Smooth muscle cell (in vitro differentiated cells): Measurements from ENCODE around the gene POLR1C. TPM values are rescaled to one million over a fixed set of nuclear protein-coding genes. Genes with fewer than 3 reads are reported as not detected.

Experiments used
- DNase-seq: peaks from one replicate; lab custom pipeline; 2025; ENCODE audit not compliant: unreplicated experiment; lab: John Stamatoyannopoulos, UW
- H2AFZ ChIP-seq: fragments of 200-600 bp; sonication (generic); 2 replicates; pipeline ENCODE4 v1.6.0; 2016; ENCODE audit warnings: antibody characterized with exemption, low read depth, mild to moderate bottlenecking
- H3F3A ChIP-seq: fragments of 200-600 bp; sonication (generic); 2 replicates; pipeline ENCODE4 v1.6.0; 2017; ENCODE audit warnings: antibody characterized with exemption, low read depth
- H3K27ac ChIP-seq: fragments of 200-600 bp; sonication (generic); 2 replicates; pipeline ENCODE4 v1.5.1; 2016; ENCODE audit warnings: low read depth, mild to moderate bottlenecking
- H3K27me3 ChIP-seq: fragments of 200-600 bp; sonication (generic); 2 replicates; pipeline ENCODE4 v1.6.1; 2016; ENCODE audit warnings: low read depth, mild to moderate bottlenecking
- H3K36me3 ChIP-seq: fragments of 200-600 bp; sonication (generic); 2 replicates; pipeline ENCODE4 v1.5.1; 2016; ENCODE audit warnings: low read depth
- H3K4me1 ChIP-seq: fragments of 200-600 bp; sonication (generic); 2 replicates; pipeline ENCODE4 v1.5.1; 2016; ENCODE audit warnings: low read depth
- H3K4me2 ChIP-seq: fragments of 200-600 bp; sonication (generic); 2 replicates; pipeline ENCODE4 v1.6.0; 2016; ENCODE audit warnings: mild to moderate bottlenecking
- H3K4me3 ChIP-seq: fragments of 200-600 bp; sonication (generic); 2 replicates; pipeline ENCODE4 v1.5.1; 2016; ENCODE audit warnings: mild to moderate bottlenecking
- H3K79me2 ChIP-seq: fragments of 200-600 bp; sonication (generic); 2 replicates; pipeline ENCODE4 v1.6.0; 2016; ENCODE audit warnings: low read depth, mild to moderate bottlenecking
- H3K9ac ChIP-seq: fragments of 200-600 bp; sonication (generic); 2 replicates; pipeline ENCODE4 v1.6.0; 2016; ENCODE audit warnings: low read depth
- H3K9me3 ChIP-seq: fragments of 200-600 bp; sonication (generic); replicated peaks from 2 replicates; pipeline ENCODE4 v1.5.1; 2016; ENCODE audit warnings: low read depth
- H4K20me1 ChIP-seq: fragments of 200-600 bp; sonication (generic); 2 replicates; pipeline ENCODE4 v1.6.0; 2016; ENCODE audit warnings: low read depth
- WGBS: methylation state at CpG from one replicate; pipeline ENCODE4 v1.1.7; 2016; ENCODE audit warnings: low lambda C conversion rate; 5-methylcytosine and 5-hydroxymethylcytosine counted together
- polyA plus RNA-seq: library from polyadenylated mRNA; unstranded; fragments of >200 nt; fragmentation: Nextera tagmentation; extraction: Ambion mirVana; gene quantifications from 2 replicates; pipeline ENCODE4 v1.2.1, GENCODE V29; 2016
- total RNA-seq: library from RNA; depleted of rRNA; stranded (reverse); fragments of >200 nt; gene quantifications from 2 replicates; pipeline ENCODE4 v1.2.3, GENCODE V29; 2014
- TF ChIP-seq, protein P1 (sequence below): fragments of 200-600 bp; sonication (generic); IDR thresholded peaks from 2 replicates; pipeline ENCODE4 v1.5.1; 2017; ENCODE audit warnings: borderline replicate concordance, mild to moderate bottlenecking, antibody characterized with exemption; ENCODE audit not compliant: insufficient read depth, poor library complexity, severe bottlenecking

POLR1C gene
- total and polyA plus RNA-seq, 2 experiments from 2014 or later: 21.0 to 27.0 TPM

DNA sequence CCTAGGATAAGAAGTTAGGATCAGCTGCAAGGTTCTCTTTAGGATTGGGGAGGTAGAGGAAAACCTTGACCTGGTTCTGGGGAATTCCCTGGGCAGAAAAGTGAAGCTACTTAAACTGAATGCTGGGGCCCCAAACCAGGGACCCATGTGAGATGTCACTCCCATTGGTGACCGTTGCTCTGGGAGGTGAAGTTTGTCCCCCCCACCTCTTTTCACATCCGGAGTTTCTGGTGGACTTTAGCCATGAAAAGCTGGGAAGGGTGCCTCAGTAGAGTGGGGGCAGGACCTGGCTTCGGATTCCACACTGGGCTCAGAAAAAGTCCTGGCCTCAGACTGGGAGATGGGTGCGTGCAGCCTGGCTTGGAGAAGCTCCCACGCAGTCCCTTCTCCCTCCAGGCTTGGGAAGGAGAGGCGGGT, 26.4 kb upstream of the POLR1C start:
- TF ChIP-seq, protein P1, sequence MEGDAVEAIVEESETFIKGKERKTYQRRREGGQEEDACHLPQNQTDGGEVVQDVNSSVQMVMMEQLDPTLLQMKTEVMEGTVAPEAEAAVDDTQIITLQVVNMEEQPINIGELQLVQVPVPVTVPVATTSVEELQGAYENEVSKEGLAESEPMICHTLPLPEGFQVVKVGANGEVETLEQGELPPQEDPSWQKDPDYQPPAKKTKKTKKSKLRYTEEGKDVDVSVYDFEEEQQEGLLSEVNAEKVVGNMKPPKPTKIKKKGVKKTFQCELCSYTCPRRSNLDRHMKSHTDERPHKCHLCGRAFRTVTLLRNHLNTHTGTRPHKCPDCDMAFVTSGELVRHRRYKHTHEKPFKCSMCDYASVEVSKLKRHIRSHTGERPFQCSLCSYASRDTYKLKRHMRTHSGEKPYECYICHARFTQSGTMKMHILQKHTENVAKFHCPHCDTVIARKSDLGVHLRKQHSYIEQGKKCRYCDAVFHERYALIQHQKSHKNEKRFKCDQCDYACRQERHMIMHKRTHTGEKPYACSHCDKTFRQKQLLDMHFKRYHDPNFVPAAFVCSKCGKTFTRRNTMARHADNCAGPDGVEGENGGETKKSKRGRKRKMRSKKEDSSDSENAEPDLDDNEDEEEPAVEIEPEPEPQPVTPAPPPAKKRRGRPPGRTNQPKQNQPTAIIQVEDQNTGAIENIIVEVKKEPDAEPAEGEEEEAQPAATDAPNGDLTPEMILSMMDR: no peak

GRCh38 chr6:43491750-43492661, 24.9 kb upstream of the POLR1C start:
- TF ChIP-seq, protein P1: no peak
- Histone ChIP-seq H3K4me1 (peaks cover 28% of the 10 kb centered on the region), H3F3A (no peaks in the 10 kb centered on the region), H3K4me2 (peak overlapping the region; percentile 9), H3K27me3 (no peaks in the 10 kb centered on the region), H3K9me3 (no peaks in the 10 kb centered on the region), H3K79me2 (peaks cover 25% of the 10 kb centered on the region), H3K36me3 (no peaks in the 10 kb centered on the region), H3K27ac (no peak overlapping the region), H4K20me1 (no peaks in the 10 kb centered on the region), H2AFZ (no peak overlapping the region), H3K4me3 (no peak overlapping the region), H3K9ac (no peak overlapping the region)
- 80% methylated on average over 10 of the region's 10 CpGs for WGBS
- no peak for DNase-seq

More for the DNA sequence above, 26.4 kb upstream of the POLR1C start:
- DNase-seq: no peak
- Histone ChIP-seq H2AFZ (no peak overlapping the region), H3K79me2 (peaks cover 35% of the 10 kb centered on the region), H3K4me3 (no peak overlapping the region), H3F3A (no peaks in the 10 kb centered on the region), H3K36me3 (no peaks in the 10 kb centered on the region), H3K9ac (no peak overlapping the region), H3K4me2 (no peak overlapping the region), H3K9me3 (no peaks in the 10 kb centered on the region), H3K27me3 (no peaks in the 10 kb centered on the region), H3K27ac (no peak overlapping the region), H4K20me1 (peaks cover 6% of the 10 kb centered on the region), H3K4me1 (peaks cover 18% of the 10 kb centered on the region)
- 94% methylated on average over 6 of the region's 6 CpGs for WGBS

- peak overlapping the region; percentile 9 for H3K4me2 ChIP-seq
- no peaks in the 10 kb centered on the region for H3K36me3 ChIP-seq
- 77% methylated on average over 3 of the region's 3 CpGs for WGBS
- H4K20me1 ChIP-seq: no peaks in the 10 kb centered on the region
- no peaks in the 10 kb centered on the region for H3K9me3 ChIP-seq
- no peak overlapping the region for H3K27ac ChIP-seq
- no peaks in the 10 kb centered on the region for H3F3A ChIP-seq
- H3K79me2 ChIP-seq: peaks cover 19% of the 10 kb centered on the region
- no peak overlapping the region for H3K4me3 ChIP-seq
- DNase-seq: no peak
- no peak overlapping the region for H2AFZ ChIP-seq
- TF ChIP-seq, protein P1: no peak
- H3K4me1 ChIP-seq: peaks cover 28% of the 10 kb centered on the region
- no peaks in the 10 kb centered on the region for H3K27me3 ChIP-seq
- H3K9ac ChIP-seq: no peak overlapping the region
Observed at GRCh38 chr6:43492673-43493072, 24.2 kb upstream of the POLR1C start.

DNA sequence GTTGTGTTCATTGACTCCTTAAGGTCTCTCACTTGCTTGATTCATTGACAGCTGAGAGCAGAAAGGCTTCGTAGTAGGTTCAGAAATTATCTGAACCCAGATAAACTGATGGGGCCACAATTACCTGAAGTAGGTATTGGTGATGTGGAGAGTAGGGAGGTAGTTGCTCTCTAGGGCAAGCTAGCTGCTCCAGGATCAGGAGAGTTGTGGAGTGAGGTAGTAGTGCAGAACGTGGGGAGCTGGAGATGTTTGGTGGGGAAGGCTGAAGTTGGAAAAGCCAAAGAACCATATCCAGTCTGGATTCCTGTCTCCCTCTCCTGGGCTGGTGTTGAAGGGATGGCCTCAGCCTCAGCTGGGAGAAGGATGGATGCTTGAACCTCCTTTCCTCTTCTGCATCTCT, 23.7 kb upstream of the POLR1C start:
- H3K36me3 ChIP-seq: no peaks in the 10 kb centered on the region
- H2AFZ ChIP-seq: no peak overlapping the region
- peaks cover 28% of the 10 kb centered on the region for H3K4me1 ChIP-seq
- no peak overlapping the region for H3K4me2 ChIP-seq
- no peaks in the 10 kb centered on the region for H3F3A ChIP-seq
- TF ChIP-seq, protein P1: no peak
- DNase-seq: no peak
- H3K27me3 ChIP-seq: no peaks in the 10 kb centered on the region
- H4K20me1 ChIP-seq: no peaks in the 10 kb centered on the region
- peaks cover 13% of the 10 kb centered on the region for H3K79me2 ChIP-seq
- no peak overlapping the region for H3K27ac ChIP-seq
- 73% methylated on average over 2 of the region's 2 CpGs for WGBS
- H3K4me3 ChIP-seq: no peak overlapping the region
- no peaks in the 10 kb centered on the region for H3K9me3 ChIP-seq
- no peak overlapping the region for H3K9ac ChIP-seq
